SH-SY5Y (cell line): ENCODE data around the gene GPSM1.

Source experiments
- GATA2 ChIP-seq: IDR thresholded peaks from 2 replicates; pipeline ENCODE4 v1.6.1; 2011; ENCODE audit warnings: mild to moderate bottlenecking, low read depth, low read length
- GATA3 ChIP-seq: IDR thresholded peaks from 2 replicates; pipeline ENCODE4 v1.6.1; 2011; ENCODE audit warnings: low read depth, mild to moderate bottlenecking, low read length, moderate library complexity

GRCh38 chr9:136284951-136285350, 42.4 kb upstream of the GPSM1 start:
- TF ChIP-seq GATA2 (no peak), GATA3 (no peak)
